PC-3 (cell line): ENCODE results near the gene IL11RA. TPM values are rescaled to one million over a fixed set of nuclear protein-coding genes. Genes with fewer than 3 reads are reported as not detected.

ENCODE experiments used
- ATAC-seq: fragments of 200-7000 bp; cut with Tn5 transposase; 2 replicates; pipeline ENCODE4 v1.9.1; 2020; ENCODE audit warnings: mild to moderate bottlenecking, moderate library complexity
- BruUV-seq: library from RNA; stranded (reverse); fragments of 400-500 nt; replicated peaks from 2 replicates; lab custom pipeline; 2021; lab: Mats Ljungman, UMichigan
- CTCF ChIA-PET: fragments of 300-600 bp; sonication (Branson Sonifier 250); formaldehyde crosslinking; loops from one replicate; lab custom pipeline; 2022; ENCODE audit warnings: antibody characterized with exemption; lab: Charles Lee
- POLR2A ChIA-PET: fragments of 300-600 bp; sonication (Branson Sonifier 250); formaldehyde crosslinking; loops from one replicate; lab custom pipeline; 2022; ENCODE audit warnings: antibody characterized with exemption; ENCODE audit not compliant: unreplicated experiment; lab: Charles Lee
- DNase-seq: peaks from one replicate; pipeline ENCODE4 v3.0.0-alpha.2; 2015
- H2AFZ ChIP-seq: fragments of 300-600 bp; sonication (generic); 2 replicates; pipeline ENCODE4 v1.6.0; 2016; ENCODE audit warnings: antibody characterized with exemption, low read length
- H3F3A ChIP-seq: fragments of 300-600 bp; sonication (generic); one replicate; pipeline ENCODE4 v1.6.0; 2017; ENCODE audit warnings: antibody characterized with exemption, low read length, control low read depth, mild to moderate bottlenecking; ENCODE audit not compliant: unreplicated experiment
- H3K27ac ChIP-seq: fragments of 300-600 bp; sonication (generic); 2 replicates; pipeline ENCODE4 v1.5.1; 2016; ENCODE audit warnings: mild to moderate bottlenecking, low read length
- H3K27me3 ChIP-seq: fragments of 300-600 bp; sonication (generic); 2 replicates; pipeline ENCODE4 v1.6.1; 2016; ENCODE audit warnings: low read length, mixed read lengths
- H3K36me3 ChIP-seq: fragments of 300-600 bp; sonication (generic); 2 replicates; pipeline ENCODE4 v1.6.1; 2016; ENCODE audit warnings: low read depth, mixed run types, low read length, mixed read lengths
- H3K4me1 ChIP-seq: fragments of 300-600 bp; sonication (generic); 2 replicates; pipeline ENCODE4 v1.5.1; 2016; ENCODE audit warnings: low read length; ENCODE audit not compliant: insufficient read depth
- H3K4me2 ChIP-seq: fragments of 300-600 bp; sonication (generic); 2 replicates; pipeline ENCODE4 v1.6.0; 2016; ENCODE audit warnings: low read length
- H3K4me3 ChIP-seq: fragments of 300-600 bp; sonication (generic); 2 replicates; pipeline ENCODE4 v1.5.1; 2016; ENCODE audit warnings: mild to moderate bottlenecking, low read length, mixed read lengths
- H3K79me2 ChIP-seq: fragments of 300-600 bp; sonication (generic); 2 replicates; pipeline ENCODE4 v1.6.1; 2017; ENCODE audit warnings: low read length, mixed read lengths
- H3K9ac ChIP-seq: fragments of 300-600 bp; sonication (generic); 2 replicates; pipeline ENCODE4 v1.6.0; 2016; ENCODE audit warnings: mild to moderate bottlenecking, low read length
- H3K9me2 ChIP-seq: fragments of 300-600 bp; sonication (generic); replicated peaks from 2 replicates; pipeline ENCODE4 v1.6.1; 2016; ENCODE audit warnings: mixed run types, low read length, mixed read lengths
- H3K9me3 ChIP-seq: fragments of 300-600 bp; sonication (generic); 2 replicates; pipeline ENCODE4 v1.6.1; 2016; ENCODE audit warnings: low read length, mixed read lengths
- H4K20me1 ChIP-seq: fragments of 300-600 bp; sonication (generic); 2 replicates; pipeline ENCODE4 v1.6.1; 2016; ENCODE audit warnings: low read length, mixed read lengths
- CTCF ChIP-seq: fragments of 300-600 bp; sonication (generic); conservative IDR thresholded peaks from 2 replicates; pipeline ENCODE4 v1.5.1; 2017; ENCODE audit warnings: antibody characterized with exemption, low read depth, mild to moderate bottlenecking, low read length
- EZH2 ChIP-seq: fragments of 300-600 bp; sonication (generic); IDR thresholded peaks from one replicate; pipeline ENCODE4 v1.6.1; 2017; ENCODE audit warnings: antibody characterized with exemption, mild to moderate bottlenecking, low read length; ENCODE audit not compliant: unreplicated experiment
- EZH2phosphoT487 ChIP-seq: fragments of 300-600 bp; sonication (generic); IDR thresholded peaks from 2 replicates; pipeline ENCODE4 v1.6.1; 2018; ENCODE audit warnings: mild to moderate bottlenecking, antibody characterized with exemption, low read length, borderline replicate concordance
- intact Hi-C: fragments of 100-400 bp; cut with micrococcal nuclease; formaldehyde crosslinking; loops from 2 replicates; pipeline ENCODE4 v1.9.0; 2023
- total RNA-seq: library from RNA; depleted of rRNA; stranded (reverse); fragments of >200 nt; gene quantifications from 2 replicates; pipeline ENCODE4 v1.2.3, GENCODE V29; 2014

The IL11RA gene
- total RNA-seq, 1 experiment from 2014 or later = 8.3 TPM

GRCh38 chr9:34701023-34701768, 49.2 kb downstream of the IL11RA start:
- ATAC-seq = peak; percentile 81
- H3K9ac ChIP-seq = no peak overlapping the region
- intact Hi-C loops = loop anchor here (5.0 kb wide), 1 partner anchor 46 kb away; no protein-coding TSS in a partner anchor
- H3K4me3 ChIP-seq = peak overlapping the region; percentile 65
- ChIA-PET POLR2A (no interaction called here), CTCF (no interaction called here)
- H3K36me3 ChIP-seq = no peaks in the 10 kb centered on the region
- peak overlapping the region; percentile 85 for H3K4me2 ChIP-seq
- H3K27me3 ChIP-seq = no peaks in the 10 kb centered on the region; the same call in 1 of the 2 replicates
- no TSS peak for BruUV-seq
- no peaks in the 10 kb centered on the region for H3K79me2 ChIP-seq
- no peaks in the 10 kb centered on the region for H3F3A ChIP-seq
- peak; percentile 48 for DNase-seq
- no peaks in the 10 kb centered on the region for H3K9me2 ChIP-seq
- no peak for TF ChIP-seq EZH2phosphoT487
- TF ChIP-seq CTCF = peak; percentile 78
- no peak for TF ChIP-seq EZH2
- no peaks in the 10 kb centered on the region for H4K20me1 ChIP-seq
- H3K27ac ChIP-seq = no peak overlapping the region
- H3K4me1 ChIP-seq = no peaks in the 10 kb centered on the region
- no peaks in the 10 kb centered on the region for H3K9me3 ChIP-seq
- peak overlapping the region; percentile 96 for H2AFZ ChIP-seq

- H3K4me2 ChIP-seq = peak overlapping the region; percentile 85
- H3K79me2 ChIP-seq = no peaks in the 10 kb centered on the region
- peak overlapping the region; percentile 65 for H3K4me3 ChIP-seq
- H3K9me2 ChIP-seq = no peaks in the 10 kb centered on the region
- no peaks in the 10 kb centered on the region for H3F3A ChIP-seq
- DNase-seq = peak; percentile 67
- no peaks in the 10 kb centered on the region for H3K9me3 ChIP-seq
- ChIA-PET POLR2A (no interaction called here), CTCF (interaction anchor here (0.9 to 1.2 kb wide), 3 partner anchors 33 to 58 kb away, joined by 3 to 5 read pairs (median 3); partner anchors contain the start of gene GALT)
- no peaks in the 10 kb centered on the region; the same call in 1 of the 2 replicates for H3K27me3 ChIP-seq
- H3K4me1 ChIP-seq = no peaks in the 10 kb centered on the region
- ATAC-seq = peak; percentile 90
- intact Hi-C loops = loop anchor here (1.0 to 5.0 kb wide), 2 partner anchors 27 to 45 kb away; no protein-coding TSS in a partner anchor
- H3K27ac ChIP-seq = no peak overlapping the region
- H4K20me1 ChIP-seq = no peaks in the 10 kb centered on the region
- TF ChIP-seq CTCF (peak; percentile 93), EZH2phosphoT487 (no peak)
- no peaks in the 10 kb centered on the region for H3K36me3 ChIP-seq
- H3K9ac ChIP-seq = no peak overlapping the region
- H2AFZ ChIP-seq = peak overlapping the region; percentile 96
- BruUV-seq = no TSS peak
These were observed 50.1 kb downstream of the IL11RA start for GRCh38 chr9:34701769-34702736.
